Stimulated activated CD4-positive, alpha-beta T cell treated with anti-CD3 and anti-CD28 coated beads, Interleukin-12 subunit alpha, Interleukin-12 subunit beta, amount 100 ng/mL, for 24 hours (primary cell): ENCODE data around the gene TRIM26.
"Not testable (repeated sequence)": the region's sequence is repeated elsewhere in the genome, so short reads cannot be mapped to it uniquely, and the experiment has no call there.

Experiments used
- DNase-seq, 2 experiments: peaks; one replicate each; pipeline ENCODE4 v3.0.0-alpha.2; 2020; ENCODE audit warnings: low read depth in 2 of 2

TRIM26 gene

GRCh38 chr6:30154709-30155519, 58.3 kb downstream of the TRIM26 start:
- DNase-seq: no peak

GRCh38 chr6:30154061-30154460, 59.1 kb downstream of the TRIM26 start:
- DNase-seq: no peak

- DNase-seq: no peak
Observed at GRCh38 chr6:30152910-30153610, 60.1 kb downstream of the TRIM26 start.

- DNase-seq: no peak
Observed at GRCh38 chr6:30152016-30152673, 61.1 kb downstream of the TRIM26 start.

GRCh38 chr6:30151580-30151979, 61.6 kb downstream of the TRIM26 start:
- DNase-seq: no peak

GRCh38 chr6:30150671-30151395, 62.4 kb downstream of the TRIM26 start:
- DNase-seq: no peak

- DNase-seq: no peak
Observed at GRCh38 chr6:30149858-30150550, 63.2 kb downstream of the TRIM26 start.

GRCh38 chr6:30149234-30149633, 64.0 kb downstream of the TRIM26 start:
- DNase-seq: no peak

- no peak for DNase-seq
Observed at GRCh38 chr6:30147096-30147495, 66.1 kb downstream of the TRIM26 start.

- DNase-seq: no peak
Observed at GRCh38 chr6:30145818-30146217, 67.4 kb downstream of the TRIM26 start.

- DNase-seq: no peak
Observed at GRCh38 chr6:30144811-30145210, 68.4 kb downstream of the TRIM26 start.

GRCh38 chr6:30143780-30144179, 69.4 kb downstream of the TRIM26 start:
- DNase-seq: no peak

- no peak for DNase-seq
Observed at GRCh38 chr6:30142665-30143064, 70.5 kb downstream of the TRIM26 start.

GRCh38 chr6:30140240-30140639, 73.0 kb downstream of the TRIM26 start:
- not testable (repeated sequence) for DNase-seq

- no peak for DNase-seq
Observed at GRCh38 chr6:30136570-30137286, 76.5 kb downstream of the TRIM26 start.

- no peak for DNase-seq
Observed at GRCh38 chr6:30135757-30136156, 77.4 kb downstream of the TRIM26 start, which contains the start of gene TRIM40. TSS of gene TRIM40 (plus strand) at chr6:30136140. CDS start at chr6:30137037, 897 bp downstream.

GRCh38 chr6:30135147-30135546, 78.1 kb downstream of the TRIM26 start:
- DNase-seq: no peak
